22Rv1 (cell line): ENCODE results near the gene DNM3.

ENCODE experiments used
- ZFX ChIP-seq: fragments of 450-650 bp; IDR thresholded peaks from 2 replicates; pipeline ENCODE4 v1.6.1; 2017; ENCODE audit warnings: antibody characterized with exemption, borderline replicate concordance
- TF ChIP-seq, protein P1 (sequence below): fragments of 450-650 bp; IDR thresholded peaks from 2 replicates; pipeline ENCODE4 v1.5.1; 2017; ENCODE audit warnings: mild to moderate bottlenecking

- TF ChIP-seq, protein P1, sequence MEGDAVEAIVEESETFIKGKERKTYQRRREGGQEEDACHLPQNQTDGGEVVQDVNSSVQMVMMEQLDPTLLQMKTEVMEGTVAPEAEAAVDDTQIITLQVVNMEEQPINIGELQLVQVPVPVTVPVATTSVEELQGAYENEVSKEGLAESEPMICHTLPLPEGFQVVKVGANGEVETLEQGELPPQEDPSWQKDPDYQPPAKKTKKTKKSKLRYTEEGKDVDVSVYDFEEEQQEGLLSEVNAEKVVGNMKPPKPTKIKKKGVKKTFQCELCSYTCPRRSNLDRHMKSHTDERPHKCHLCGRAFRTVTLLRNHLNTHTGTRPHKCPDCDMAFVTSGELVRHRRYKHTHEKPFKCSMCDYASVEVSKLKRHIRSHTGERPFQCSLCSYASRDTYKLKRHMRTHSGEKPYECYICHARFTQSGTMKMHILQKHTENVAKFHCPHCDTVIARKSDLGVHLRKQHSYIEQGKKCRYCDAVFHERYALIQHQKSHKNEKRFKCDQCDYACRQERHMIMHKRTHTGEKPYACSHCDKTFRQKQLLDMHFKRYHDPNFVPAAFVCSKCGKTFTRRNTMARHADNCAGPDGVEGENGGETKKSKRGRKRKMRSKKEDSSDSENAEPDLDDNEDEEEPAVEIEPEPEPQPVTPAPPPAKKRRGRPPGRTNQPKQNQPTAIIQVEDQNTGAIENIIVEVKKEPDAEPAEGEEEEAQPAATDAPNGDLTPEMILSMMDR, result no peak
- no peak for TF ChIP-seq ZFX
Observed at GRCh38 chr1:172308142-172308541, 466.8 kb downstream of the DNM3 start.
